ENCODE measurements around the gene SYK. TPM values are rescaled to one million over a fixed set of nuclear protein-coding genes. Genes with fewer than 3 reads are reported as not detected.

The SYK gene
- polyA plus RNA-seq, 3 donors: 51.1 to 186 (median 177) TPM

DNA sequence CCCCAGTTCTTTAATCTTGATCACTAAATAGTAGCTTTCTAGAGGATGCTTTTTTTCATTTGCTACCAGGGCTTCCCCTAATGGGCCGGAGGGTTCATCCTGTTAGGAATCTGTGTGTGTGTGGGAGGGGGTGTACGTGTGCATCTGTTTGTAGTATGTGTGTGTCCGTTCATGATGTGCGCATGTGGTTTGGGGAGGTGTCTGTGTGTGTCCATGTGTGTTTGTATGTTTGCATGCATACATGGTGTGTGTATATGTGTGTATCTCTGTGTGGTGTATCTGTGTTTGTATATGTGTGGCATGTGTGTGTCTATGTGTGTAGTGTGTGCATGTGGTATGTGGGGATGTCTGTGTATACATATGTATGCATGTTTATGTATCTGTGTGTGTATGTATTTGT lies 106.2 kb downstream of the SYK start:
- H3K27ac ChIP-seq (ENCODE audit: low read depth in 1 of 2, low read length in 2 of 2): no peak overlapping the region
- no peak for DNase-seq
- TF ChIP-seq, protein P1, sequence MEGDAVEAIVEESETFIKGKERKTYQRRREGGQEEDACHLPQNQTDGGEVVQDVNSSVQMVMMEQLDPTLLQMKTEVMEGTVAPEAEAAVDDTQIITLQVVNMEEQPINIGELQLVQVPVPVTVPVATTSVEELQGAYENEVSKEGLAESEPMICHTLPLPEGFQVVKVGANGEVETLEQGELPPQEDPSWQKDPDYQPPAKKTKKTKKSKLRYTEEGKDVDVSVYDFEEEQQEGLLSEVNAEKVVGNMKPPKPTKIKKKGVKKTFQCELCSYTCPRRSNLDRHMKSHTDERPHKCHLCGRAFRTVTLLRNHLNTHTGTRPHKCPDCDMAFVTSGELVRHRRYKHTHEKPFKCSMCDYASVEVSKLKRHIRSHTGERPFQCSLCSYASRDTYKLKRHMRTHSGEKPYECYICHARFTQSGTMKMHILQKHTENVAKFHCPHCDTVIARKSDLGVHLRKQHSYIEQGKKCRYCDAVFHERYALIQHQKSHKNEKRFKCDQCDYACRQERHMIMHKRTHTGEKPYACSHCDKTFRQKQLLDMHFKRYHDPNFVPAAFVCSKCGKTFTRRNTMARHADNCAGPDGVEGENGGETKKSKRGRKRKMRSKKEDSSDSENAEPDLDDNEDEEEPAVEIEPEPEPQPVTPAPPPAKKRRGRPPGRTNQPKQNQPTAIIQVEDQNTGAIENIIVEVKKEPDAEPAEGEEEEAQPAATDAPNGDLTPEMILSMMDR (IDR thresholded peaks at IDR 0.05): no peak
- peaks cover 0 to 6% of the 10 kb centered on the region in 2 donors for H3K4me1 ChIP-seq (ENCODE audit: control insufficient read depth in 1 of 2, insufficient read depth in 2 of 2, low read length in 2 of 2)
- no peaks in the 10 kb centered on the region for H3K36me3 ChIP-seq (replicated peaks in 1 of 2; ENCODE audit: control insufficient read depth in 1 of 2, insufficient read depth in 2 of 2, low read length in 2 of 2)
- H3K27me3 ChIP-seq (ENCODE audit: control insufficient read depth in 2 of 2, insufficient read depth in 2 of 2, low read length in 2 of 2): no peaks in the 10 kb centered on the region
- no peak overlapping the region for H2AFZ ChIP-seq (ENCODE audit: insufficient read depth, low read depth, low read length, poor library complexity, severe bottlenecking)
- no peak overlapping the region for H3K27ac Mint-ChIP-seq
- no peaks in the 10 kb centered on the region for H3K9me3 ChIP-seq (replicated peaks in 1 of 2; ENCODE audit: control insufficient read depth in 1 of 2, insufficient read depth in 1 of 2, low read length in 2 of 2)
- peaks cover 0 to 1% (median 0%) of the 10 kb centered on the region in 7 donors for H3K9me3 Mint-ChIP-seq
- no peaks in the 10 kb centered on the region for H3K79me2 ChIP-seq (ENCODE audit: insufficient read depth, low read length)
- H3K9ac ChIP-seq (ENCODE audit: insufficient read depth, low read length, poor library complexity, severe bottlenecking): no peak overlapping the region
- H3K4me3 Mint-ChIP-seq: no peak overlapping the region
- intact Hi-C loops (cut with micrococcal nuclease): no loop called here
- peaks cover 0 to 2% (median 2%) of the 10 kb centered on the region in 3 donors for H3K27me3 Mint-ChIP-seq (ENCODE audit: low read depth in 3 of 3)
- H3K4me1 Mint-ChIP-seq: peaks cover 7% of the 10 kb centered on the region
- H3K4me2 ChIP-seq (replicated peaks; ENCODE audit: extremely low read depth, low read length, poor library complexity, severe bottlenecking): no peak overlapping the region
- no peak overlapping the region for H3K4me3 ChIP-seq (replicated peaks in 1 of 3; ENCODE audit: low read depth in 2 of 3, low read length in 3 of 3)
- H3K36me3 Mint-ChIP-seq: peaks cover 0 to 4% of the 10 kb centered on the region in 2 donors
- H4K20me1 ChIP-seq (ENCODE audit: insufficient read depth, low read length): no peaks in the 10 kb centered on the region
- 97% methylated on average over 4 of the region's 4 CpGs for WGBS (ENCODE audit: insufficient coverage)

DNA sequence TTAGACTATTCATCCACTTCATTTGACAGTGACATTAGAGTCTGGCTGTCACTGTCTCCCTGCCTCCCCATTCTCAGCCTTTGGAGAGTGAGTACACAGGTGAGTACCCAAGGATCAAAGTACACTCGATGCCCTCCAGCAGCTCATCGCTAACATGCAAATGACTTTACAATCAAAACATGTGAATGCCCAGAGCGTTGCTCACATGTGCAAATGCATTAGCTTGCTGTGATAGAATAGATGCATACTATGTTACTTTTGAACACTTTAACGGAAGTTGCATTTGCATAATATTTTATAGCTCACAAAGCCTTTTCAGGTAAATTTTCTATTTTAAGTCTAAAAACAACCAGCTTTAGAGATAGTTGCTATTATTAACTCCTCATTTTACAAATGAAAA lies 107.6 kb downstream of the SYK start:
- no peak for DNase-seq
- Histone ChIP-seq H3K9ac (ENCODE audit: insufficient read depth, low read length, poor library complexity, severe bottlenecking) (no peak overlapping the region), H2AFZ (ENCODE audit: insufficient read depth, low read depth, low read length, poor library complexity, severe bottlenecking) (no peak overlapping the region), H3K4me3 (replicated peaks in 1 of 3; ENCODE audit: low read depth in 2 of 3, low read length in 3 of 3) (no peak overlapping the region), H3K79me2 (ENCODE audit: insufficient read depth, low read length) (no peaks in the 10 kb centered on the region), H4K20me1 (ENCODE audit: insufficient read depth, low read length) (no peaks in the 10 kb centered on the region), H3K4me1 (ENCODE audit: control insufficient read depth in 1 of 2, insufficient read depth in 2 of 2, low read length in 2 of 2) (peaks cover 0 to 6% of the 10 kb centered on the region in 2 donors), H3K4me2 (replicated peaks; ENCODE audit: extremely low read depth, low read length, poor library complexity, severe bottlenecking) (no peak overlapping the region), H3K27ac (ENCODE audit: low read depth in 1 of 2, low read length in 2 of 2) (no peak overlapping the region), H3K36me3 (replicated peaks in 1 of 2; ENCODE audit: control insufficient read depth in 1 of 2, insufficient read depth in 2 of 2, low read length in 2 of 2) (no peaks in the 10 kb centered on the region), H3K9me3 (replicated peaks in 1 of 2; ENCODE audit: control insufficient read depth in 1 of 2, insufficient read depth in 1 of 2, low read length in 2 of 2) (no peaks in the 10 kb centered on the region), H3K27me3 (ENCODE audit: control insufficient read depth in 2 of 2, insufficient read depth in 2 of 2, low read length in 2 of 2) (no peaks in the 10 kb centered on the region)
- no CpG with 5 or more reads among the region's 4 CpGs for WGBS (ENCODE audit: insufficient coverage)
- TF ChIP-seq, protein P1 (IDR thresholded peaks at IDR 0.05): no peak
- Mint-ChIP-seq H3K27ac (no peak overlapping the region), H3K27me3 (ENCODE audit: low read depth in 3 of 3) (peaks cover 0 to 2% (median 2%) of the 10 kb centered on the region in 3 donors), H3K36me3 (no peaks in the 10 kb centered on the region), H3K4me1 (peaks cover 6% of the 10 kb centered on the region), H3K4me3 (no peak overlapping the region), H3K9me3 (peaks cover 0 to 1% (median 0%) of the 10 kb centered on the region in 7 donors)
- intact Hi-C loops (cut with micrococcal nuclease): no loop called here

Data from CD14-positive monocyte (primary cell).